H9 (cell line): Measurements from ENCODE around the gene TAS2R50. TPM values are rescaled to one million over a fixed set of nuclear protein-coding genes. Genes with fewer than 3 reads are reported as not detected.

Experiments used
- DNase-seq: peaks from one replicate; pipeline ENCODE4 v3.0.0-alpha.2; 2017
- H2AFZ ChIP-seq: one replicate; pipeline ENCODE4 v1.6.1; 2013; ENCODE audit warnings: mild to moderate bottlenecking, low read length, control low read depth, moderate library complexity
- H2AK5ac ChIP-seq: 2 replicates; pipeline ENCODE4 v1.6.1; 2013; ENCODE audit warnings: low read length, control low read depth, mixed read lengths; ENCODE audit not compliant: insufficient read length
- H2BK120ac ChIP-seq: one replicate; pipeline ENCODE4 v1.6.1; 2013; ENCODE audit warnings: low read depth, mild to moderate bottlenecking, low read length, control low read depth, inconsistent platforms; ENCODE audit not compliant: poor library complexity, severe bottlenecking
- H2BK12ac ChIP-seq: 2 replicates; pipeline ENCODE4 v1.6.1; 2013; ENCODE audit warnings: low read length, control low read depth, mixed read lengths, low read depth; ENCODE audit not compliant: insufficient read length
- H2BK15ac ChIP-seq: 2 replicates; pipeline ENCODE4 v1.6.1; 2013; ENCODE audit warnings: low read depth, low read length, control low read depth
- H2BK20ac ChIP-seq: one replicate; pipeline ENCODE4 v1.6.1; 2013; ENCODE audit warnings: low read depth, mild to moderate bottlenecking, low read length, control low read depth, inconsistent platforms; ENCODE audit not compliant: poor library complexity, severe bottlenecking
- H2BK5ac ChIP-seq: 2 replicates; pipeline ENCODE4 v1.6.1; 2013; ENCODE audit warnings: low read length, control low read depth, mixed read lengths; ENCODE audit not compliant: insufficient read length
- H3K14ac ChIP-seq: 2 replicates; pipeline ENCODE4 v1.6.1; 2013; ENCODE audit warnings: low read length, control low read depth; ENCODE audit not compliant: insufficient read depth
- H3K18ac ChIP-seq: 2 replicates; pipeline ENCODE4 v1.6.1; 2013; ENCODE audit warnings: low read depth, mild to moderate bottlenecking, mixed read lengths, low read length, control low read depth; ENCODE audit not compliant: insufficient read length
- H3K23ac ChIP-seq: 2 replicates; pipeline ENCODE4 v1.6.1; 2013; ENCODE audit warnings: low read length, control low read depth, mixed read lengths, low read depth; ENCODE audit not compliant: insufficient read length
- H3K23me2 ChIP-seq: 2 replicates; pipeline ENCODE4 v1.6.1; 2013; ENCODE audit warnings: low read depth, mild to moderate bottlenecking, mixed read lengths, low read length, control low read depth; ENCODE audit not compliant: insufficient read length, poor library complexity, severe bottlenecking
- H3K27ac ChIP-seq: 2 replicates; pipeline ENCODE4 v1.5.1; 2013; ENCODE audit warnings: low read length, control low read depth, mixed read lengths, low read depth; ENCODE audit not compliant: insufficient read length
- H3K27me3 ChIP-seq: 2 replicates; pipeline ENCODE4 v1.6.1; 2013; ENCODE audit warnings: low read length, control low read depth, inconsistent platforms; ENCODE audit not compliant: insufficient read depth
- H3K4ac ChIP-seq: 2 replicates; pipeline ENCODE4 v1.6.1; 2013; ENCODE audit warnings: low read depth, mild to moderate bottlenecking, control low read depth, inconsistent platforms, low read length, moderate library complexity
- H3K4me1 ChIP-seq: 2 replicates; pipeline ENCODE4 v1.6.1; 2013; ENCODE audit warnings: low read length, control low read depth, inconsistent platforms; ENCODE audit not compliant: insufficient read depth
- H3K4me2 ChIP-seq: 2 replicates; pipeline ENCODE4 v1.6.1; 2013; ENCODE audit warnings: low read length, control low read depth, mixed read lengths; ENCODE audit not compliant: insufficient read length, insufficient read depth
- H3K56ac ChIP-seq: 2 replicates; pipeline ENCODE4 v1.6.1; 2013; ENCODE audit warnings: low read depth, mild to moderate bottlenecking, mixed read lengths, low read length, control low read depth; ENCODE audit not compliant: insufficient read length
- H3K79me1 ChIP-seq: 2 replicates; pipeline ENCODE4 v1.6.1; 2013; ENCODE audit warnings: low read depth, mild to moderate bottlenecking, moderate library complexity, low read length, control low read depth, inconsistent platforms; ENCODE audit not compliant: insufficient read depth, poor library complexity, severe bottlenecking
- H3K79me2 ChIP-seq: 2 replicates; pipeline ENCODE4 v1.6.1; 2013; ENCODE audit warnings: low read length, control low read depth, inconsistent platforms; ENCODE audit not compliant: insufficient read depth
- H3K9ac ChIP-seq: 2 replicates; pipeline ENCODE4 v1.6.1; 2013; ENCODE audit warnings: low read length, control low read depth, mixed read lengths; ENCODE audit not compliant: insufficient read length; ENCODE audit errors: extremely low read depth
- H3K9me3 ChIP-seq: one replicate; pipeline ENCODE4 v1.6.1; 2013; ENCODE audit warnings: low read depth, low read length, inconsistent platforms; ENCODE audit not compliant: control insufficient read depth
- H3T11ph ChIP-seq: one replicate; pipeline ENCODE4 v1.6.1; 2013; ENCODE audit warnings: mild to moderate bottlenecking, low read length, control low read depth, inconsistent platforms
- H4K20me1 ChIP-seq: one replicate; pipeline ENCODE4 v1.6.1; 2013; ENCODE audit not compliant: control insufficient read depth, insufficient read length, insufficient read depth
- H4K5ac ChIP-seq: 2 replicates; pipeline ENCODE4 v1.6.1; 2013; ENCODE audit warnings: low read depth, mild to moderate bottlenecking, mixed read lengths, low read length, control low read depth; ENCODE audit not compliant: insufficient read length
- H4K8ac ChIP-seq: replicated peaks from 2 replicates; pipeline ENCODE4 v1.6.1; 2013; ENCODE audit warnings: low read length, control low read depth, mixed read lengths, low read depth; ENCODE audit not compliant: insufficient read length
- H4K91ac ChIP-seq: 2 replicates; pipeline ENCODE4 v1.6.1; 2013; ENCODE audit warnings: low read depth, mild to moderate bottlenecking, moderate library complexity, mixed read lengths, low read length, control low read depth; ENCODE audit not compliant: insufficient read length
- H3K27ac Mint-ChIP-seq, 3 experiments: 2 replicates in 2 of 3; 3 replicates in 1 of 3; pipeline ENCODE4 v1.8.0; 2020 to 2021; ENCODE audit warnings: mixed read lengths in 3 of 3, mild to moderate bottlenecking in 1 of 3, moderate library complexity in 1 of 3
- H3K27me3 Mint-ChIP-seq: 2 replicates; pipeline ENCODE4 v1.8.0; 2021; ENCODE audit warnings: low read depth, mild to moderate bottlenecking, moderate library complexity, mixed read lengths
- H3K36me3 Mint-ChIP-seq, 3 experiments: 2 replicates in 2 of 3; 3 replicates in 1 of 3; pipeline ENCODE4 v1.8.0; 2020 to 2021; ENCODE audit warnings: low read depth in 3 of 3, mixed read lengths in 3 of 3; ENCODE audit not compliant: insufficient read depth in 1 of 3
- H3K4me1 Mint-ChIP-seq, 2 experiments: 2 replicates each; pipeline ENCODE4 v1.8.0; 2020; ENCODE audit warnings: mixed read lengths in 2 of 2
- H3K4me3 Mint-ChIP-seq, 2 experiments: 2 replicates in 1 of 2; 3 replicates in 1 of 2; pipeline ENCODE4 v1.8.0; 2020 to 2021; ENCODE audit warnings: mild to moderate bottlenecking in 2 of 2, mixed read lengths in 2 of 2, moderate library complexity in 1 of 2
- H3K9me3 Mint-ChIP-seq, 2 experiments: 2 replicates in 1 of 2; 3 replicates in 1 of 2; pipeline ENCODE4 v1.8.0; 2020; ENCODE audit warnings: mild to moderate bottlenecking in 2 of 2, mixed read lengths in 2 of 2, moderate library complexity in 1 of 2
- CTCF ChIP-seq: fragments of 200-600 bp; sonication (generic); conservative IDR thresholded peaks from 3 replicates; pipeline ENCODE4 v1.8.0; 2021; ENCODE audit warnings: antibody characterized with exemption, mild to moderate bottlenecking
- WGBS: extraction: QIAGEN DNeasy Blood & Tissue Kit; methylation state at CpG from one replicate; pipeline ENCODE4 v1.1.7; 2013; ENCODE audit warnings: missing lambda C conversion rate, low lambda C conversion rate, mixed read lengths; ENCODE audit not compliant: insufficient read length; ENCODE audit errors: extremely low coverage; 5-methylcytosine and 5-hydroxymethylcytosine counted together
- total RNA-seq: library from RNA; stranded (reverse); gene quantifications from 2 replicates; pipeline ENCODE4 v1.2.1, GENCODE V29; 2021

Gene TAS2R50
- total RNA-seq, 1 experiment from 2014 or later = 0.77 TPM

DNA sequence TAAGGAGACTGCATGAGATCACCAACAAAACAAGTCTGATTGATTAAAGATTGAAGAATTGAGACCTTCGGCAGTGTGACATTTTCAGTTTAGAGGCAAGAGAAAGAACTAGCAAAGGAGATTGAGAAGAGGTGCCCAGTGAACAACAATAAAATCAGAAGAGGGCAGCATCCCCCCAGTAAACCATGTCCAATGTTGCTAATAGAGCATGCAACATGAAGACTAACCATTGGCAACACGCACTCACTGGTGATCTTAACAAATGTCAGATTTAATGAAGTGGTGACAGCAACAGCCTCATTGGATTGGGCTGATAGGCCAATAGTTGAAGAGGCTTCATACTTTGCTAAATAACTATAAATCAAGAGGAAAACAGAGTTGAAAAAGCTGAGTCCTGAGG lies 26.9 kb downstream of the TAS2R50 start:
- Mint-ChIP-seq H3K4me3 (no peak overlapping the region), H3K27me3 (no peaks in the 10 kb centered on the region), H3K9me3 (peaks cover 13 to 16% of the 10 kb centered on the region in 2 experiments), H3K27ac (no peak overlapping the region), H3K36me3 (peaks cover 17 to 22% (median 20%) of the 10 kb centered on the region in 3 experiments), H3K4me1 (no peaks in the 10 kb centered on the region)
- WGBS = no CpG with 5 or more reads among the region's 2 CpGs
- H3K4me1 ChIP-seq = no peaks in the 10 kb centered on the region
- H3K18ac ChIP-seq = no peak overlapping the region
- H3K4me2 ChIP-seq = no peak overlapping the region
- no peak overlapping the region for H2AFZ ChIP-seq
- no peak overlapping the region for H3K56ac ChIP-seq
- no peak overlapping the region for H3K4ac ChIP-seq
- no peak overlapping the region for H4K91ac ChIP-seq
- H3K9me3 ChIP-seq = no peaks in the 10 kb centered on the region
- no peak overlapping the region for H2BK15ac ChIP-seq
- H3T11ph ChIP-seq = no peak overlapping the region
- H3K27ac ChIP-seq = no peak overlapping the region
- H2BK12ac ChIP-seq = no peak overlapping the region
- no peak overlapping the region for H3K9ac ChIP-seq
- H2BK120ac ChIP-seq = no peak overlapping the region
- no peak overlapping the region for H4K5ac ChIP-seq
- no peak overlapping the region for H2BK20ac ChIP-seq
- no peaks in the 10 kb centered on the region for H3K23me2 ChIP-seq
- TF ChIP-seq CTCF = 0 out of 3 replicates have a peak, but pooled peaks have one; percentile 12
- H2AK5ac ChIP-seq = no peak overlapping the region
- H2BK5ac ChIP-seq = no peak overlapping the region
- no peaks in the 10 kb centered on the region for H3K79me2 ChIP-seq
- H4K8ac ChIP-seq = no peak overlapping the region
- H3K79me1 ChIP-seq = no peaks in the 10 kb centered on the region
- no peaks in the 10 kb centered on the region for H4K20me1 ChIP-seq
- no peaks in the 10 kb centered on the region for H3K27me3 ChIP-seq
- DNase-seq = no peak
- no peak overlapping the region for H3K14ac ChIP-seq
- no peak overlapping the region for H3K23ac ChIP-seq
